ENCODE data around the gene ANAPC13.

Gene ANAPC13

GRCh38 chr3:134449277-134449676, 36.5 kb downstream of the ANAPC13 start:
- no peak for DNase-seq (ENCODE audit: low read depth in 2 of 2)

GRCh38 chr3:134448664-134449063, 37.1 kb downstream of the ANAPC13 start:
- no peak for DNase-seq (ENCODE audit: low read depth in 2 of 2)

- no peak for DNase-seq (ENCODE audit: low read depth in 2 of 2)
Measured at GRCh38 chr3:134447351-134447750, 38.4 kb downstream of the ANAPC13 start.

GRCh38 chr3:134446800-134447199, 39.0 kb downstream of the ANAPC13 start:
- no peak for DNase-seq (ENCODE audit: low read depth in 2 of 2)

GRCh38 chr3:134445636-134446035, 40.1 kb downstream of the ANAPC13 start:
- DNase-seq (ENCODE audit: low read depth in 2 of 2) = no peak

- DNase-seq (ENCODE audit: low read depth in 2 of 2) = no peak
Measured at GRCh38 chr3:134445095-134445494, 40.7 kb downstream of the ANAPC13 start.

GRCh38 chr3:134441821-134442220, 44.0 kb downstream of the ANAPC13 start:
- DNase-seq (ENCODE audit: low read depth in 2 of 2) = no peak

- DNase-seq (ENCODE audit: low read depth in 2 of 2) = no peak
Measured at GRCh38 chr3:134441321-134441720, 44.5 kb downstream of the ANAPC13 start.

- DNase-seq (ENCODE audit: low read depth in 2 of 2) = no peak
Measured at GRCh38 chr3:134437211-134437752, 48.5 kb downstream of the ANAPC13 start.

GRCh38 chr3:134432236-134432635, 53.5 kb downstream of the ANAPC13 start:
- DNase-seq (ENCODE audit: low read depth in 2 of 2) = no peak

- DNase-seq (ENCODE audit: low read depth in 2 of 2) = no peak
Measured at GRCh38 chr3:134430950-134431445, 54.8 kb downstream of the ANAPC13 start.

- DNase-seq (ENCODE audit: low read depth in 2 of 2) = no peak
Measured at GRCh38 chr3:134430174-134430573, 55.6 kb downstream of the ANAPC13 start.

- no peak for DNase-seq (ENCODE audit: low read depth in 2 of 2)
Measured at GRCh38 chr3:134428401-134428800, 57.4 kb downstream of the ANAPC13 start.

All from activated CD8-positive, alpha-beta memory T cell treated with anti-CD3 and anti-CD28 coated beads for 4 hours (primary cell).